ENCODE data around the gene MN1.

- TF ChIP-seq POLR2A (IDR thresholded peaks at IDR 0.05; ENCODE audit: extremely low read depth, insufficient read length): no peak
- TF ChIP-seq CTCF (IDR thresholded peaks at IDR 0.05; ENCODE audit: low read depth, low read length): no peak
- TF ChIP-seq MAX (IDR thresholded peaks at IDR 0.05; ENCODE audit: low read depth, low read length): no peak
These were observed 44.7 kb upstream of the MN1 start for GRCh38 chr22:27846248-27846757.

Data from NB4 (cell line).